HG02938 (cell line): ENCODE results near the gene PLEKHA7.

Experiments
- ATAC-seq: cut with Tn5 transposase; IDR thresholded peaks from one replicate; pipeline ENCODE4 v1.9.1; 2021; ENCODE audit warnings: mild to moderate bottlenecking, moderate library complexity; ENCODE audit not compliant: unreplicated experiment

PLEKHA7 gene

DNA sequence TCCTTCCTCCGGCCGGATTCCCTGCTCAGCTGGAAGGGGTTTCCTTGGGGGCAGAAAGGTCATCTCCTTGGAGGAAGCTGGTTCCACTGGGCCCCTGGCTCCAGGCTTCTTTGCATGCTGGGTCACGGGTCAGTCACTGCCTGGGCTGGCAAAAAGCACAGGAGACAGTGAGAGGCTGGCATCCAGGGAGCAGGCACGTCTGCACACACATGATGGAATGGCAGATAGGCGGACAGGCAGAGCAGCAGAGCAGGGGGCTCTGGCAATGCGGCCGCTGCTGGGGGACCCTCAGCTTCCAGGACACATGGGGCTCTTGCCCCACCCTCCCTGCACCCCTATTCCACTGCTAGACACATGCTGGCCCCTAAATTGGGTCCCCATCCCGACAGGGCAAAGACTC lies 235.3 kb downstream of the PLEKHA7 start:
- no peak for ATAC-seq

DNA sequence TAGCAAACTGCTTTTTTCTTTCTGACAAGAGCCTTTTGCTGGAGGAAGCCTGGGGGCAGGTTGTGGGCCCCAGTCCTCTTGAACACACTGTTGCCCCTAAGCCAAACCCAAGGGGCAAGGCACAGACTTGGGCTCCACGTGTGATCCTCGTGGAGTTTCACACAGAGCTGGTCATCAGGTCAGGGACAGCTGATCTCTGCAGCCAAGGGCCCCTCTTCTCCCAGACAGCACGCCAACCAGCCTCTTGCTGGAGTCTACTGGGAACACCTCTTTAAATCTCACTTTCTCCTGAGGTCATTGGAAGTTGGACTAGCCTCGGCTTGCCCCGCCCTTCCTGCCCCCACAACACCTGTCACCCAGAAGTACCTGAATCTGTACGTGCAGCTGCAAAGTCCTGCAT lies 235.9 kb downstream of the PLEKHA7 start:
- no peak for ATAC-seq

DNA sequence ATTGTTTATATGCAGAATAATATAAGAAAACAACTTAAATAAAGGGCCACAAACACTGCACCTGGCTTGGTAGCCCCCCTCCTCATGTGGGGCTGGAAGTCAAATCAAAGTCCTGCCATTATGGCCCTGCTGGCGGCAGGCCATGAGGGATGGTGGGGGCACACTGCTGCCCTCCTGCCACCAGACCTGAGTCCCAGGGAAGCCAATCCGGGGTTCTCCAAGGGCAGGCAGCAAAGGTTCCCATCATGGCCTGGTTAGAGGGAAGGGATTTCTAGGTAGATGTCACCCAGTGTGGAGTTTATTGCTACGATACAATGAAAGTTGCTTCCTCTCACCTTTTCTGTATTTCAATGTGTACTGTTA lies 236.6 kb downstream of the PLEKHA7 start:
- no peak for ATAC-seq

DNA sequence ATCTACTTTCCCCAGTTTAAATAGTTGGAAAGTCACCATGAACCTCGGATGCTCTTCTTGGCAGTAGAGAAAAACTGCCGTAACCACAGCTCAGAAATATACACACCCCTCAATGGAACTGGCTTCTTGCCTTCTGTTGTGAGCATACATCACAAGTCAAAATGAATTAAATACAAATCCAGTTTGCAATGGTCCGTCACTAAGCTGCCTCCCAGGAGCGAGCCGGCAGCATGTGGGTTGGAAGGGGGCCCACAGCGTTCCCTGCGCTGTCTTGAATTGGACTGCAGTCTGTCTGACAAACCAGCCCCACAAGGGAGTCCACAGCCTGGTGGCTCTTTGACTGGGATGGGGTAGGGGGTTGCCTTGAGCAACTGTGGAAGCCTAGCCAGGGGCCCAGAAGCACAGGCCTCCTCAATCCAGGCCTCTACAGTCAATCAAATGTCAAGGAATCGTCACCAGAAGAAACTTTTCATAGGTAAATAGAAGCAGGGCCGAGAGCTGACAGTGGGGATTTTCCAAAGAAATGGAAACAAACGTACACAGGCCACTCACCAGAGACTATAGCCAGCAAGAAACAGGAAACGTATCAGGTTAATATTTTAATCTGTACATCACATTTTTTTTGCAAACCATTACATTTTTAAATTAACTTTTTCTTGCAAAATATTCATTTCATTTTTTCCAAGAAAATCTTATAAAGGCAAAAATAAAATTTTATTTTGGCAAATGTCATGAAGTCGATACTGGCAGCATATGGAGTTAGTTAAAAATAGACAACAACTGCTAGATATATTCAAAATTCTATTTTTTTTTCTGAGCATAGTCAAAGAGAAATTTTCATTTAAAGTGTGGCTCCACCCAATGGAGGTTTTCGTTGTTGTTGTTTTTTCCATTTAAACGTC lies 237.3 kb downstream of the PLEKHA7 start:
- no peak for ATAC-seq

DNA sequence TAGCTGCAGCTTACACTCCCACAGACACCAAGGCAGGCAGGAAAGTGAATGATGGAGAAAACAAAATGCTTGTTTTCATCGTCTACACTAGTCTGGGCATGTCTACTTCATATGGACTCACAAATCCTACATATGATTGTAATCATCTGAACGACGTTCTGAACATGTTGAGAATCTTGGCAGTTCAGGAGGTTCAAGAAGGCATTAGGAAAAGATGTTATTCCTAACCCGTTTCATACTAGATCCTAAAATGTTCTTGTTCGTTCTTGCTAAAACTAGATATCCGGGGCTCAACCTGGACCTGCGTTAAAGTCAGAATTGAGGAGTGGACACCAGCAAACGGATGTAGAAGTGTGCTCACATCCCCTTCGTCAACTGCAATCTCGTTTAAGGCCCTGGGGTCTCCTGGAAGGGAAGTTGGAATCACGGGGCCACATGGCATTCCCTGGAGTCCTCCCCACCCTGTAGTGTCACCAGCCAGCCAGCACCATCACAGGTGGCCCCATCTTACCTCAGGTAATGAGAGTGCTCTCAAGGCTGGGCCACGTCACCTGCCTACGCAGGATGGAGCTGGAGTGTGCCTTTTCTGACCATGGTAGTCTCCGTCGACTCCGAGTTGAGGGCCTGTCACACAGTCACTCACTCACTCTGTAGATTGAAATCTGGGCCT lies 238.5 kb downstream of the PLEKHA7 start:
- ATAC-seq, result no peak

DNA sequence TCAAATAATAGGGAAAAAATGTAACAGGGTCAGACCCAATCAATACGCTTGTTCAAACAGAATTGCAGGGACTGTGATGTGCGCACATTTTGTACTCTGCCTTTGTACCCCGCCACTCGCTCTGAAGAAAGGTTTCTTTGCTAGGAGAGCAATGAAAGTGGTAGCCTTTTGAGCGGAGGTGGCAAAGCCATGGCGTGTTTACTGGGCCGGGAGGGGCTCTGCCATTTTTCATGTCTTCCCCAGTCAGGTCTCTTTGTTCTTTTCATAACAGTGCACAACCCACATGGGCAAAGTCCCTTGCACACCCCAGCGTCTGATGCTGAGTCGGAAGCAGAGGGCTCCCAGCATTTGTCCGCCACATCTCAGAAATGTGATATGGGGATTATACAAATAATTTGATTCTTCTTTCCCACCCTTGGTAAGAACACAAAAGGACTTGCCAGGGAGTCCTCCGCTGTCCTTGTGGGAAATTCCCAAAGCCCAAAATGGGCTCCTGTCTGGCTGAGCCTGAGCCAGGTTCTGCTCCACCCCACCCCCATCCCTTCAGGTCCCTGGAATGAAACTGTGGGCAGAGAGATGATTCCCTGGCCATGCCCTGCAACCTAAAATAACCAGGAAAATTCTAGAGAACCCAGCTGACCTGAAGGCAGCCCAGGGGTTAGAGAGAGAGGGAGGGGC lies 239.1 kb downstream of the PLEKHA7 start:
- no peak for ATAC-seq

DNA sequence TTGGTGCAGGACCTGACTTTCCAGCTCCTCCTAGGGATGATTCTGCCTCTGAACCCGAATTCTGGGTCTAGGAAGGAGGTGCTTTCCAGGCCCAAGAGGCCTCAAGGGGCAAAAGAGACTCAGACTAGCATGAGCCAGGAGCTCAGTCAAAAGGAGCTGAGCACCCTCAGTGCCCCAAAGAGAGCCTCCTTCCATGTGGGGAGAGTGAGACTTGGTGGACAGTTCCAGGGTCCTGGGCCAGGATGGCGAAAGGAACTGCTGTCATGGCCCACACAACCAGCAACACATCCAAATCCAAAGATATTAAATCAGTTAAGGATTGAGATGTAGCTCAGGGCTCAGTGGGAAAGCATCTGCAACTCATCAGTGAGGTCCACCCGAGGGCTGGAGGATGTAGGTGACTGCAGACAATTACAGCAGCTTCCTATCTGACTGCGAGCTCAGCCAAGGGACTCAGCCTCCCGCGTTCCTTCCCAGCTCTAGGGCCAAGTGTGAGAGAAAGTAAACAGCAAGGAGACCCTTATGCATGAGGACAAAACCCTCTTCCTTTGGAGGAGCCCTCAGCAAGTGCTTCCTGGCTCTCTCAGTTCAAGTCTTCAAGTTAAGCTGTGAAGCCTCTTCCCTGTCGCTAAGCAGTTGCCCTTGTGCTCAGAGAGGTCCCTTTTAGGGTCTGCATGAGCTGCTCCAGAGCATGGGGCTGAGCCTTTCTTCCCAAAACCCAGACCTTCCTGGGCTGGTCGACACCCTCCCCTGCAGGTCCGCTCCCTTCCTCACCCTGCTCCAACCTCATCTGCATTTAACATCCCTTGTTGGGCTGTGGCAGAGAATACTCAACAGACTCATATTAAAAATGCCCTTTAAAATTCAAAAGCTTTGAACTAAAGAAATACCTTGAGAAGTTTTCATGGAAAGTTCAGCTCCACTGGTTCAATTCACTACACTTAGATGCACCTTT lies 240.0 kb downstream of the PLEKHA7 start:
- ATAC-seq, result no peak

DNA sequence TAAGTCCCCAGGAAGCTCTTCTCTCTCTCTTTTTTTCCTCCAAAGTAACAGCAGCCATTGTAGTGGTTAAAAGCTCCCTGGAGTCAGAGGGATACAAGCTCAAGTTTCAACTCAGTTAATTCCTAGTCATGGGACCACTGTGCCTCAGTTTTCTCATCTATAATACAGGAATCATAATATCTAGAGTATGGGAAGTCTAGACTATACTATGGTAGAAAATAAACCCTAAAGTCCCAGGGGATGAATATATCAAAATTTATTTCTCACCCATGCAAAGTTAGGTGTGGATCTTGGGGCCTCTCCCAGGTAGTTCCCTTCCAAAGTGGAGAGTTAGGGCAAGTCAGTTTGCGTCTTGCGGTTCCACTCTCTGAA lies 242.1 kb downstream of the PLEKHA7 start:
- ATAC-seq, result no peak

DNA sequence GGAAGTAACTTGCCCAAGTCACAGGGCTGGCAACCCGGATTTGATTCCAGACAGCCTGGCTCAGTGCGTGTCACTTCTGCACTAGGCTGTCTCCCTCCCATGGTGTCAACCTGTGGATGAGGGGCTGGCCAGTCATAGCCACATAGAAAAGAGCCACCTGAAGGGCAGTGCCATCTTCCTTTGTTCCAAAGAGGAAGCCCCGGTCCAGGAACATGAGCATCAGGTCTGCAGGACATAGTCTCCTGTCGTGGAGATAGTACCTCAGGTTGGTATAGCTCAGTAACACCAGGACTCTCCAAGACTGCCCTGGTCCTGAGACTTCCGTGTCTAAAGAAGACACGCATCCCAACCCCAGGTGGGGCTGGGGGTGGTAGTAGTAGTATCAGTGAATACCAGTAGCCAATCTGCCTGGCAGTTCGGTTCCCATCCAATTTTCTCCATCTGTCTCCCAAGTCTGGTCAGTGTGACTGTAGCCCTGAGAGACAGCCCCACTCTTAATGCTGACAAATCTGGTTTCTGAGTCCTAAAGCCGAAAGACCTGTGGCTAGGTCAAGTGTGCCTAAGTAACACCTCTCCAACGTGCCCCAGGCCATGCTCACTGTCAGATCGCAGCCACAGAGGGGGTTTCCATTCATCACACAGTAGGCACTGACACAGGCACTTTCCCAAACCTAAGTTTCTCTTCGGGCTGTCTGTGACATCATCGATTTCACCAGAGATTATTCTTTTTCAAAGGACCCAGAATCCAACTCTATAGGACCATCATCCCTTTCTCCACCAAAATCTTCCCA lies 242.7 kb downstream of the PLEKHA7 start:
- no peak for ATAC-seq

DNA sequence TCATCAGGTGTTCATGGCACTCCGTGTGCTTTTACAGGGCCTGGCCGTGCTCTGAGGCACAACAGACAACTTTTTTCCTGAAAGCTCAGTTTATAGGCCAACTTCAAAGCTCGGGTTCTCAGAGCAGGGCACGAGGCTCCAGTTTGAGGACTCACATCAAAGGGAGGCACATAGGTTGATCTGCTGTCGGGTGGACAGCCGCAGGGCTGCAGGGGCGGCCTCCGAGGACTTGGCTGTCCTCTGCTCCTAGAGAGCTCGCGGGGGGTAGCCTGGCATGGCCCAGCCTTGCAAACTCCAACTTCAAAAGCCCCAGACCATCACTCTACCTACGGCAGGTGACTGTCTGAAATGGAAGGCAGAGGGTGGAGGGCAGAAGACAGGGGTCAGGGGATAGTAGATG lies 244.2 kb downstream of the PLEKHA7 start:
- no peak for ATAC-seq

DNA sequence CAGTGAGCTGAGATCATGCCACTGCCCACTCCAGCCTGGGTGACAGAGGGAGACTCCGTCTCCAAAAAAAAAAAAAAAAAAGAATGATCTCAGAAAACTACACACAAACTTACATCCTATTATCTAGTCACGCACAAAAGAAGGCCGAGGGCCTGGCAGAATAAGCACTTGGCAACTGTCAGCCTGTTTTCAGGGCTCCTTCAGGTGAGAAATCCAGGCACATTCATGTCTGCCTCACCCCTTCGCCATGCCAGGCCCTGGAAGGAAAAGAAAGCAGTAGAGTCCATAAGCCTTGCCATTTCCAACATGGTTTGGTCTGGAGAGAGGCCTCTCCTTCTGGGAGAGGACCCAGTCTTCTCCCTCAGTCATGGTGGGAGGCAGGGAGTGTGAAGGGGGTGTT lies 244.8 kb downstream of the PLEKHA7 start:
- ATAC-seq, result no peak

DNA sequence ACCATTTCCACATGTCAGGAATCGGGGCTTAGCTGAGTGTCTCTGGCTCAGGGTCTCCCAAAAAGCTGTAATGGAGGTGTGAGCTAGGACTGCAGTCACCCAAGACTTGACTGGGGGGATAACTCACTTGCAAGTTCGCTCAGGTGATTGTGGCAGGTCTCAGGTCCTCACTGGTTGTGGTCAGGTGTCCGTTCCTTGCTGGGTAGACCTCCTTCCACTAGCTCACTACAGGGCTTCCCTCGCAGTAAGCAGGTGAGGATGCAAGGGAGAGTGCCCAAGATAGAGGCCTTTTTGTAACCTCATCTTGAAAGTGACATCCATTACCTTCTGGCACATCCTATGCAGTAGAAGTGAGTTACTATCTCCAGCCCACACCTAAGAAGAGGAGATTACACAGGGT lies 246.3 kb downstream of the PLEKHA7 start:
- no peak for ATAC-seq

DNA sequence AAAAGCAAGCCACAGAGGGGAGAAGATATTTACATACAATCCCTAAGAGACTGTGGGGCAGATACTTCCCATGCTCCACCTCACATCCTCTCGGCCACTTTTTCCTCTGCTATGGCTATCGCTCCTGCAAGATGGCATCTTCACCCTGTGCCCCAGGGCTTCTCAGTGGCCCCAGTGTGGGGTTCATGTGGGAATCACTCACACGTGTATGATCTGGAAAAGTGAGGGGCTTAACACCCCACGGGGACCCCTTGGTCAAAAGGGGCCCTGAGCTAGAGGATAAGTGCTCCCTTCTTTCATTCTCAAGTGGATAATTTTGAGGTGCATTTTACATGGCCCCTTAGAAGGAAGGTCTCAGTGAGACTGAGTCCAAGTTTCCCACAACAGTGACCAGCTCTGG lies 247.1 kb downstream of the PLEKHA7 start:
- ATAC-seq, result no peak

DNA sequence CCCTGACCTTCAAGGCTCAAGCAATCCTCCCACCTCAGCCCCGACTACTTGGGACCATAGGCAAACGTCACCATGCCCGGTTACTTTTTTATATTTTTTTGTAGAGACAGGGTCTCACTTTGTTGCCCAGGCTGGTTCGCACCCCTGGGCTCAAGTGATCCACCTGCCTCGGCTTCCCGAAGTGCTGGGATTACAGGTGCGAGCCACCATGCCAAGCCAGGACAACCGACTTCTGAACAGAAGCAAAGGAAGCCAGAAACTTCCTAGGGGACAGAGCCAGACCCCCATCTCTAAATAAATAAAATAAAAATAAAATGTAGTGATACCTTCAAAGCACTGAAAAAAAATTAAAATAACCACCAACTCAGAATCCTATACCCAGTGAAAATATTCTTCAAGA lies 249.3 kb downstream of the PLEKHA7 start:
- no peak for ATAC-seq

DNA sequence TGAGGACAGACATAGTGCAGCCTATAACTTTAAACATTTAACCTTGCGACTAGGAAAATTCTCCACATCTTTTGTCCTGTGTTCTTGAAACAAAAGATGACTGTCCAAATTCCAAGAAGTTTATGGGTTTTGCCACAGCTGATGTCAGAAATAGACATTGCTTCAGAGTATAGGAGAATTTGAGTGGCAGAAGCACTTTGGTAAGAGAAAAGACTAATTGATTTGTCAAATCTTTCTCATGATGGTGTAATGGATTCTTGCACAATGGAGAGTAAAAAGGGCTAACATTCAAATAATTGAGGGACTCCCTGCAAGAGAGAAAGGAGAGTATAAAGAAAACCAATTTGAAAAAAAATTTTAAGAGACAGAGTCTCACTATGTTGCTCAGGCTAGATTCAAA lies 250.5 kb downstream of the PLEKHA7 start:
- ATAC-seq, result no peak

DNA sequence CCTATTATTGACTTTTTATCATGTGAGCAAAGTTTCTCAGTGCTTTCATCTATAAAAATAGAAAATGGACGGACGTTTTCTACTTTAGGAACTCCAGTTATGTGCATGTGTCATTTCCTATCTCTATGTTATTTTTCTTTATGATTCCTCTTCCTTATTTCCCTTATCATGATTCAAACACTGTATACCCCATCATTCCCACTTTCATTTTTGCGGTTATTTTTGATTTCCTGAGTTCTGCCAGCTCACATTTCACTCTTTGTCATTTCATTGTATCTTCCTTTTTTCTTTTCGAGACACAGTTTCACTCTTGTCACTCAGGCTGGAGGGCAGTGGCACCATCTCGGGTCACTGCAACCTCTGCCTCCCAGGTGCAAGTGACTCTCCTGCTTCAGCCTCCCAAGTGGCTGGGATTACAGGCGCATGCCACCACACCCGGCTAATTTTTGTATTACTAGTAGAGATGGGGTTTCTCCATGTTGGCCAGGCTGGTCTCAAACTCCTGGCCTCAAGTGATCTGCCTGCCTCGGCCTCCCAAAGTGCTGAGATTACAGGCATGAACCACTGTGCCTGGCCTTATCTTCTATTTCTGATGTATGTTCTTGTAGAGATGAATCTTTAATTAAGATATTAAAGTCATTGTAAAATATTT lies 254.2 kb downstream of the PLEKHA7 start:
- no peak for ATAC-seq

DNA sequence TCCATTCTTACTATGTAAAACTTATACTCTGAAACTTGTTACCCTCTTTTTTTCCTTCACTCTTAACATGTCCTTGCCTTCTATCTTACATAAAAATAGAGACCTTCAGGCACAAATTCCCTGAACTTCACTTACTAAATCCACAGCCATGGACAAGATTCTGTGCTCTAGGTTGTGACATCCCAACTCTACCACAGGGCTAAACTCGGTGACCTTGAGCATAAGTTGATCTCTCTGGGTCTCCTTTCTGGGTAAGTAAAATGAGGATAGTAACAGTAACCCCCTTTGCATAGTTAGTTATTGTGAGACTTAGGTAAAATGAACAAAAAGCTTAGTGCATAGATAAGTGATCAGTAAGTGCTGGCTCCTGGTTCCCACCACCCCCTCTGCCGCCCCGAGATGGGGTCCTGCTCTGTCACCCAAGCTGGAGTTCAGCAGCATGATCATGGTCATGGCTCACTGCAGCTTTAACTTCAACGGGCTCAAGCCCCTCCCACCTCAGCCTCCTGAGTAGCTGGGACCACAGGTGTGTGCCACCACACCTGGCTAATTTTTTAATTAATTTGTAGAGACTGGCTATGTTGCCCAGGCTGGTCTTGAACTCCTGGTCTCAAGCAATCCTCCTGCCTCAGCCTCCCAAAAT lies 255.7 kb downstream of the PLEKHA7 start:
- ATAC-seq, result no peak

DNA sequence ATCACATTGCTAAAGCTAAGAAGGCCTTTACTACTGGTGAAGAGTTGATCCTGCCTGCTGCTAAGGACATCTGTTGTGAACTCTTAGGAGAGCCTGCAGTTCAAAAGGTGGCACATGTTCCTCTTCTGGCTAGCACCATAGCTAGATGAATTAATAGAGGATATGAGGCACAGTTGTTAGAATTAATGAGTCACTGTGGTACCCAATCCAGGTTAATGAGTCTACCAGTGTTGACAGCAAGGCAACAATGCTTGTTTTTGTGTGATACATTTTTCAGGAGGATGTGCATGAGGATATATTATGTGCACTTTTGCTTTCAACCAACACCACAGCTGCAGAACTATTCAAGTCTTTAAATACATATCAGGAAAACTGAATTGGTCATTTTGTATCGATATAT lies 263.8 kb downstream of the PLEKHA7 start:
- ATAC-seq, result peak; percentile 42

DNA sequence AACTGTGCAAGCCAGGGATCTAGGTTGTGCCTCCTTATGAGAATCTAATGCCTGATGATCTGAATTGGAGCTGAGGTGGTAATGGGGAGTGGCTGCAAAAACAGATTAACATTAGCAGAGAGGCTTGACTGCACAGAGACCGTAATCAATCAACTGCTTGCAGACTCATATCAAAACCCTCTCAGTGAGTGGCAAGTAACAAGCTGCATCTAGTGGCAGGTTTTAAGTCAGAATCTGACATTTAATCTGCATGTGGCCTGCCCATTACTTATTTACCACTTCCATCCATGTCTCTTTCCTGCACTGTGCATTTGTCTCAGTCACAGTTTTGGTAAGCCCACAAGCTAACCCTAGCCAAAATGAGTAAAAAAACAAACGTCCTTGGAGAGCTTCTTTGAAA lies 264.5 kb downstream of the PLEKHA7 start:
- peak; percentile 60 for ATAC-seq
